ENCODE data around the gene PSORS1C1.

Gene PSORS1C1

DNA sequence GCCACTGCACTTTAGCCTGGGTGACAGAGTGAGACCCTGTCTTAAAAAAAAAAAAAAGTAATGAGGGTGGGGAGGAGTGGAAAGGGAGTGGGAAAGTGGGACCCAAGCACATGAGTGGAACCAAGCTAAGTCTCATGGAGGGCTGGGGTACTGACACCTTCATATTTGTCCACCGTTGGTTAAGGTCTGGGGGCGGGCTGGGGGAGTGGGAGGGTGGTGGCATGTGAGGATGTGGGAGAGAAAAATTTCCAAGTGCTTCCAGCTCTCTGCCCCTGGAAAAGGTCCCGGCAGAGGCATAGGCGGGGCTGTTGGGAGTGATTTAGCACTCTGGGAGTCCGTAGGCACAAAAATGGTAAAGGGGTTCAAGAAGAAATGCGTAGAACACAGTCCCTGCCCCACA lies 18.2 kb downstream of the PSORS1C1 start:
- no peak for DNase-seq (ENCODE audit: low read depth in 1 of 2, low spot score in 1 of 2)
- H3K4me3 ChIP-seq (replicated peaks; ENCODE audit: insufficient read depth, low read length) = no peak overlapping the region
- no peak for TF ChIP-seq GABPA (IDR thresholded peaks at IDR 0.05; ENCODE audit: low read depth)
- TF ChIP-seq, protein P1, sequence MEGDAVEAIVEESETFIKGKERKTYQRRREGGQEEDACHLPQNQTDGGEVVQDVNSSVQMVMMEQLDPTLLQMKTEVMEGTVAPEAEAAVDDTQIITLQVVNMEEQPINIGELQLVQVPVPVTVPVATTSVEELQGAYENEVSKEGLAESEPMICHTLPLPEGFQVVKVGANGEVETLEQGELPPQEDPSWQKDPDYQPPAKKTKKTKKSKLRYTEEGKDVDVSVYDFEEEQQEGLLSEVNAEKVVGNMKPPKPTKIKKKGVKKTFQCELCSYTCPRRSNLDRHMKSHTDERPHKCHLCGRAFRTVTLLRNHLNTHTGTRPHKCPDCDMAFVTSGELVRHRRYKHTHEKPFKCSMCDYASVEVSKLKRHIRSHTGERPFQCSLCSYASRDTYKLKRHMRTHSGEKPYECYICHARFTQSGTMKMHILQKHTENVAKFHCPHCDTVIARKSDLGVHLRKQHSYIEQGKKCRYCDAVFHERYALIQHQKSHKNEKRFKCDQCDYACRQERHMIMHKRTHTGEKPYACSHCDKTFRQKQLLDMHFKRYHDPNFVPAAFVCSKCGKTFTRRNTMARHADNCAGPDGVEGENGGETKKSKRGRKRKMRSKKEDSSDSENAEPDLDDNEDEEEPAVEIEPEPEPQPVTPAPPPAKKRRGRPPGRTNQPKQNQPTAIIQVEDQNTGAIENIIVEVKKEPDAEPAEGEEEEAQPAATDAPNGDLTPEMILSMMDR (IDR thresholded peaks at IDR 0.05; ENCODE audit: insufficient read depth, low read length) = no peak
- TF ChIP-seq POLR2AphosphoS5 (IDR thresholded peaks at IDR 0.05; ENCODE audit: low read depth) = no peak
- TF ChIP-seq, protein P2, sequence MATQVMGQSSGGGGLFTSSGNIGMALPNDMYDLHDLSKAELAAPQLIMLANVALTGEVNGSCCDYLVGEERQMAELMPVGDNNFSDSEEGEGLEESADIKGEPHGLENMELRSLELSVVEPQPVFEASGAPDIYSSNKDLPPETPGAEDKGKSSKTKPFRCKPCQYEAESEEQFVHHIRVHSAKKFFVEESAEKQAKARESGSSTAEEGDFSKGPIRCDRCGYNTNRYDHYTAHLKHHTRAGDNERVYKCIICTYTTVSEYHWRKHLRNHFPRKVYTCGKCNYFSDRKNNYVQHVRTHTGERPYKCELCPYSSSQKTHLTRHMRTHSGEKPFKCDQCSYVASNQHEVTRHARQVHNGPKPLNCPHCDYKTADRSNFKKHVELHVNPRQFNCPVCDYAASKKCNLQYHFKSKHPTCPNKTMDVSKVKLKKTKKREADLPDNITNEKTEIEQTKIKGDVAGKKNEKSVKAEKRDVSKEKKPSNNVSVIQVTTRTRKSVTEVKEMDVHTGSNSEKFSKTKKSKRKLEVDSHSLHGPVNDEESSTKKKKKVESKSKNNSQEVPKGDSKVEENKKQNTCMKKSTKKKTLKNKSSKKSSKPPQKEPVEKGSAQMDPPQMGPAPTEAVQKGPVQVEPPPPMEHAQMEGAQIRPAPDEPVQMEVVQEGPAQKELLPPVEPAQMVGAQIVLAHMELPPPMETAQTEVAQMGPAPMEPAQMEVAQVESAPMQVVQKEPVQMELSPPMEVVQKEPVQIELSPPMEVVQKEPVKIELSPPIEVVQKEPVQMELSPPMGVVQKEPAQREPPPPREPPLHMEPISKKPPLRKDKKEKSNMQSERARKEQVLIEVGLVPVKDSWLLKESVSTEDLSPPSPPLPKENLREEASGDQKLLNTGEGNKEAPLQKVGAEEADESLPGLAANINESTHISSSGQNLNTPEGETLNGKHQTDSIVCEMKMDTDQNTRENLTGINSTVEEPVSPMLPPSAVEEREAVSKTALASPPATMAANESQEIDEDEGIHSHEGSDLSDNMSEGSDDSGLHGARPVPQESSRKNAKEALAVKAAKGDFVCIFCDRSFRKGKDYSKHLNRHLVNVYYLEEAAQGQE (IDR thresholded peaks at IDR 0.05; ENCODE audit: insufficient replicate concordance, low read depth) = no peak
- no peak for TF ChIP-seq SPI1 (IDR thresholded peaks at IDR 0.05; ENCODE audit: borderline replicate concordance, low read depth)
- no peak overlapping the region for H3K27ac ChIP-seq (replicated peaks)
- H3K27me3 ChIP-seq (ENCODE audit: insufficient read depth, poor library complexity, severe bottlenecking) = peaks cover 5% of the 10 kb centered on the region

DNA sequence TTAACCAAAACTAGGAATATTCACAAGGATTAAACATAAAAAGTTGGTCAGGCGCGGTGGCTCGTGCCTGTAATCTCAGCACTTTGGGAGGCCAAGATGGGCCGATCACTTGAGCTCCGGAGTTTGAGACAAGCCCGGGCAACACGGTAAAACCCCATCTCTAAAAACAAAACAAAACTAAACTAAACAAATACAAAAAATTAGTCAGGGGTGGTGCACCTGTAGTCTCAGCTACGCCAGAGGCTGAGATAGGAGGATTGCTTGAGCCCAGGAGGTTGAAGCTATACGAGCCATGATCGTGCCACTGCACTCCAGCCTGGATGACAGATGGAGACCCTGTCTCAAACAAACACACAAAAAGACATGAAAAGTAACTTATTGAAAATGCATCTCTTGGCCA lies 21.1 kb downstream of the PSORS1C1 start:
- TF ChIP-seq, protein P1 (IDR thresholded peaks at IDR 0.05; ENCODE audit: insufficient read depth, low read length) = no peak
- TF ChIP-seq SPI1 (IDR thresholded peaks at IDR 0.05; ENCODE audit: borderline replicate concordance, low read depth) (no peak), GABPA (IDR thresholded peaks at IDR 0.05; ENCODE audit: low read depth) (no peak), POLR2AphosphoS5 (IDR thresholded peaks at IDR 0.05; ENCODE audit: low read depth) (no peak)
- TF ChIP-seq, protein P2 (IDR thresholded peaks at IDR 0.05; ENCODE audit: insufficient replicate concordance, low read depth) = no peak
- no peak for DNase-seq (ENCODE audit: low read depth in 1 of 2, low spot score in 1 of 2)
- Histone ChIP-seq H3K27me3 (ENCODE audit: insufficient read depth, poor library complexity, severe bottlenecking) (no peaks in the 10 kb centered on the region), H3K4me3 (replicated peaks; ENCODE audit: insufficient read depth, low read length) (no peak overlapping the region), H3K27ac (replicated peaks) (no peak overlapping the region)

DNA sequence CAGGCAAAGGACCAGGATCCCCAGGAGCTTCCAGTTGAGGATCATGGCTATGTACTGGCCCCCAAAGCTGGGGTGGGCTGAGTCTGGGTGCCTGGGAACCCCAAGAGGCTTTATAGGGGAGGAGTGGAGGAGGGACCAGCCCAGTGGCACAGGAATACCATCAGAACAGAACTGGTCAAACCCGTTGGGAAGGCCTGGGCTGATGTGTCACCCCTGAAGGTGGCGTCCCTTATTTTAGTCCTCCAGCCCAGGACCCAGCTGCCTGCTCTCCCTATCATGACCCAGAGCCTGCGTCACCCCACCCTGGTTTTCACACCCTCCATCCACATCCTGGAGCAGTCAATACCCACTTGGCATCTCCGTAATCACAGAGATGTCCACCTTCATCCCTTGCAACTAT lies 24.4 kb downstream of the PSORS1C1 start, which contains the start of gene PSORS1C2:
PSORS1C2 (minus strand) TSS at position 85 of the 400 bp plus-strand sequence; CDS start at position 45, 40 bp downstream.
- H3K27ac ChIP-seq (replicated peaks) = no peak within 1 kb of the TSS
- no peak for TF ChIP-seq SPI1 (IDR thresholded peaks at IDR 0.05; ENCODE audit: borderline replicate concordance, low read depth)
- TF ChIP-seq, protein P1 (IDR thresholded peaks at IDR 0.05; ENCODE audit: insufficient read depth, low read length) = no peak
- TF ChIP-seq, protein P2 (IDR thresholded peaks at IDR 0.05; ENCODE audit: insufficient replicate concordance, low read depth) = no peak
- TF ChIP-seq GABPA (IDR thresholded peaks at IDR 0.05; ENCODE audit: low read depth) = no peak
- TF ChIP-seq POLR2AphosphoS5 (IDR thresholded peaks at IDR 0.05; ENCODE audit: low read depth) = no peak
- no peak for DNase-seq (ENCODE audit: low read depth in 1 of 2, low spot score in 1 of 2)
- no peak within 1 kb of the TSS for H3K4me3 ChIP-seq (replicated peaks; ENCODE audit: insufficient read depth, low read length)
- H3K27me3 ChIP-seq (ENCODE audit: insufficient read depth, poor library complexity, severe bottlenecking) = no peaks in the 10 kb centered on the region

Measured in HL-60 (cell line).